ENCODE data around the gene LEMD2.

LEMD2 gene

DNA sequence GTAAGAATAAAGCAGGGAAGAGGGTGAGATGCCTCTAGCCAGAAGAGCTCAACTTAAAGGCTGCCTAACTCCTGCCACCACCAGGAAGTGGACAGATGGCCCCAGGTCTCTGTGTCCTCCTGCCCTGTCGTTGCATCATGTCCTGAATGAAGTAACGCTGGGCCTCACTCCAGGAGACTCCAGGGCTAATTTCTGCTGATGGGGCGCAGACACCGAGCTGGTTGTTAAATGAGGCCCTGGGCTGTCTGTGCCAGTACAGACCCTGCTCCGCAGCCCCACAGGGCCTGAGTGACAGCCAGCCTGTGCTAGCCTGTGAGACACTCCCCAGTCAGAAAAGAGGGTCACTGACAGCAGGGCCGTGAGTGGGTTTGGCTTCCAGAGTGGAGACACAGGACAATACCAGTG is 48.7 kb downstream of the LEMD2 start:
- DNase-seq: no peak

DNA sequence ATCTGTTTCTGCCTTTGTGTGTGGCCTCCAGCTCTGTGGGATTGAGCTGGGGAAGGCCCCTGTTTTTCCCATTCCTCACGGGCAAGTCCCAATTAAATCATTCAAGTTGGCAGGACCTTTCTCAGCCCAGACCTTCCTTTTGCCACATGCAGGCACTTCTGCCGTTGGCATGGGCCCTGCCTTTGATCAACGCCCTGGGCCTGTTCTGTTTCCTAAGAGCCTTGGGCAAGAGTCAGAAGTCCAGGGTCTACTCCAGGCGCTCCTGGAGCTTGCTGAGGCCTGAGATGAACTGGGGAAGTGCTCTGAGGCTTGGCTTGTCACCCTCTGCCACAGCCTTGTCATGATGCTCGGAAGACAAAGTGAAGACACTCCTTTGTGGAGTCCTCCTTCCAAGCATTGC is 49.4 kb downstream of the LEMD2 start:
- no peak for DNase-seq

DNA sequence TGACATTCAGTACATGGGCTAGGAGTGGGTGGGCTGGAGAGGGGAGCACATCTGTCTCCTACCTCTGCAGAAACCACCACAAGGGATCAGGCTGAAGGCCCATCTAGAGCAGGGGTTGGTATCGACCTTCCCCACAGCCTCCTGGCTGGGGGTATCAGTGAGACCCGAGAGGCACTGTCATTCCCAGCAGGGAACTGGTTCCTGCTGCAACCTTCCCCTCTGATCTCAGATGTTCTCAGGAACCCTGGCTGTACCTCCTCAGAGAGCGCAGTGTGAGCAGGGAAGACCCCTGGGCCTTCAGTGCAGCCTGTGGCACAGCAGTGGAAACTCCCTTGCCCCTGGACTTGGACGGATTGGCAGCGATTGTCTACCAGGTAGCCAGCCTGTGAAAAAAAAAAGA is 50.1 kb downstream of the LEMD2 start:
- DNase-seq: no peak

DNA sequence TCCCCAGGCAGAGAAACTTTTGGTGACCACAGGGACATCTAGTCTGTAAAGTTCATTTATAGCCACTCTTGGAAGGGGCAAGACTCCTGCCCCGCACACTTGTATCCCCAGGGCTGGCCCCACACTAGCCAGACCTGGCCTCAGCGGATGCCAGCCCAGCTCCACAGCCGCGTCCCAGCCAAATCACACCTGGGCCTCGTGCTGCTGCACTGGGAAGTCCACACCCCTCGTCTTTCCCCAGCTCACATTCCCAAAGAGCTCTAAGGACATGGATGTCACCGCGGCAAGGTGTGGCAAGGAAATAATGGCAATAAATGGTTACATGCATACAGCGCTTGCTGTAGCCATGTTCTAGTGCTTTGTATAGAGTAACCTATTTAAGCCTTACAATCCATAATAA is 50.8 kb downstream of the LEMD2 start:
- no peak for DNase-seq

DNA sequence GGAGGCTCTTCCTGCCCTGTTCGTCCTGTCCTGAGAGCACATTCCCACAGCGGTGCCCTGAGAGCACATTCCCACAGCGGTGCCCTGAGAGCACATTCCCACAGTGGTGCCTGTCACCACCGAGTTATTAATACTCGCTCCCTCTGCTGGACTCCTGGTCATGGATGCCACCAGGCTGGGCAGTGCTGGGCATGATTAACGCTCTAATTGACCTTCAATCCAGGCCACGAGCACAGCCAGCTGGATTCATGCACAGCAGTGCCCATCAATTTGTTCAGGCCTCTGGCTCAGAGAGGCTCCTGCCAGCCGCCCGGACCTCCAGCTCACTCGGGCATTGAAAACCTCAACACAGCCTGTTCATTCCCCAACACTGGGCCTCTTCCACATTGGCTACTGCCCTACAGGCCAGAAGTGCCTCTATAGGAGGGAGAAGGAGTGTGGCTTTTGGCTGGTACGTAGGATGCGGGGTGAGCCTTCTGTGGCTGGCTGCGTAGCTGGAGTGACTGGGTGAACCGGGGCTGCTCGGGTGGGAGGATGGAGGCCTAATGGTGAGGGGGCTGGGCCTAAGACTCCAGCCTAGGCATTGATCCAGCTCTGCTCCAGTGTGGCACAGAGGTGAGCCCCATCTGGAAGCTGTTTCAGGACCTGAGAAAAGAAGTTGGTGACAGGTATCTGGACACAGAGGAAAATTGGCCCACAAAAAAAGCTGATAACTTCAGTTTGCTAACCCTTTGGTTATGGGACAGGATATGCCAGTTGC is 51.5 kb downstream of the LEMD2 start:
- peak in 1 of 56 donors; percentile 5 for DNase-seq

DNA sequence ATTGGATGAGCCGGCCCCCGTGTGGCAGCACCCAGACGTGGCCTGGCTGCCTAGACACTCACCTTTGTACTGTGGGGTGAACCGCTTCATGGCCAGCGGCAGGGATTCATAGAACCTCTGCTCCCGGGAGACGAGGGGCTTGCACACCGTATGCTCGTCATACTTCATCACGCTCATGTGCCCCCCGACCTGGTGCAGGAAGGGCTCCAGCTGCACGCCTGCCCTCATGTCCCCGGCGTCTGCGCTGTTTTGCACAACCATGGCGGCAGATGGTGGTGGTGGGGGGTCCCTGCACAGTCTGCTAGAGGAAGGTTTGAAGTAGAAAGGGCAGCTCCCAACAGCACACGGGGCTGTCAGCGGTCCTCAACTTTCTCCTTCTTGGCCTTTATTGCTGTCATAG is 53.7 kb downstream of the LEMD2 start:
- DNase-seq: no peak

DNA sequence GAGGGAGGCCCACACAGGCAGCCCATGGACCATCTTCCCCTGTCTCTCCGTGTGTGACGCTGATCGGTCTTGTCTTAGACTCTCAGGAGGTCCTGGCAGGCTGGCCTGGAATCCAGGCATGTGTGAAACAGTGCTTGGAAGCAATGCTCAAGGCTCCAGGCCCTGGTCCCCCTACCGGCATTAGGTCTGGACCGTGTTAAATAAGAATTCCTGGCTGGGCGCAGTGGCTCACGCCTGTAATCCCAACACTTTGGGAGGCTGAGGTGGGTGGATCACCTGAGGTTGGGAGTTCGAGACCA is 55.3 kb downstream of the LEMD2 start:
- DNase-seq: no peak

DNA sequence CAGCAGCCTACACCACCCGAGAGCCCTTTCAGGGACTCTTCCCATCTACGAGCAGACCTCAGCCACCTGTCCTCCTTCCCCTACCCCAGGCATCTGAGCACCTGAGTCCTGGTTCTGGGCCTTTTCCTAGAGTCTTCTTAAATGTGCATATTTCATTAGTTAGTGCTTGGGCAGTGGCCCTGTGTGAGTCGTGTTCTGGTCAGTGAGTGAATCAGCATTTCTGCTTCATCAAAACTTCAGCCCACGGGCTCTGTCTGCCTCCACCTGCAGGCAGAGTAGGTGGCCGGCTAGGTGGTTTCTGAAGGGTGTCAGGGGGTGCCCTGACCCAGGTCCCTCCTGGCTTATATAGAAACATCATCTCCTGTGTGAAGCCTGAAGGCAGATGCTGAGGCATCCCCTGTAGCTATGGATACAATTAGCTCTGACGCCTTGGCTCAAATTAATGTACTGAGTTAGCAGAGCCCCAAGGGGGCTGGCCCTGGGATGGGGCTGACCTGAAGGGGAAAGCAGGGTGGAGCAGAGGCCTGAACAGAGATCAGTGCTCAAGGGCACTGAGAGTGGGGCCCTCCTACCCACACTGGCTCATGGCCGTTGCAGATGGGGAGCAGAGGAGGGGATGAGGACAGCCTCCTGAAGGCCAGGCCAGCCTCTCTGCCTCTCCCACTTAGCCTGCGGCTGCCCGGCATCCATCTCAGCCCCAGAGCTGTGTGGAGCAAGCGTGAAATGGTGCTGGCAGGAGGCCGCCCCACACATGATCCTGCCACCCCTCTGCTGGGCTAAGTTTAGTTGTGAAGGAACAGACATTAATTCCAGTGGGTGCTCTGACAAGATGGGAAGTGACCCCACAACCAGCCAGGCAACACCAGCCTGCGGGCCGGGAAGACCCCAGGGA is 55.9 kb downstream of the LEMD2 start:
- no peak for DNase-seq

DNA sequence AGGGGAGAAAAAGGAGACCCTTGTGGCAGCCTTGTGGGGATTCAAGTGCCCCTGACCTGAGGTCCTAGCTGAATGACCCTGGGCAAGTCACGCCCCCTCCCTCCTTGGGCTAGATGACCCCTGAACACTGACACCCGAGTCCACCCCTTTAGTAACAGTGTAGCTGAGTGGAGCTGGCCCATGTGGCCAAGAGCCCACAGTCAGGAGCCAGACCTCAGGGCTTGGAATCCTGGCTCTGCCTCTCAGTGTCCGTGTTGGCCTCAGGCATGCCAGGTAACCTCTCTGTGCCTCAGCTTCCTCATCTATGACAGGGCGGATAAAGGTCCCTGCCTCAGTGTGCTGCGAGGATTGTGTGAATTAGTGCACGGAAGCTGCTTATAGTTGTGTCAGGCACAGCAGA is 56.5 kb downstream of the LEMD2 start:
- DNase-seq: no peak

DNA sequence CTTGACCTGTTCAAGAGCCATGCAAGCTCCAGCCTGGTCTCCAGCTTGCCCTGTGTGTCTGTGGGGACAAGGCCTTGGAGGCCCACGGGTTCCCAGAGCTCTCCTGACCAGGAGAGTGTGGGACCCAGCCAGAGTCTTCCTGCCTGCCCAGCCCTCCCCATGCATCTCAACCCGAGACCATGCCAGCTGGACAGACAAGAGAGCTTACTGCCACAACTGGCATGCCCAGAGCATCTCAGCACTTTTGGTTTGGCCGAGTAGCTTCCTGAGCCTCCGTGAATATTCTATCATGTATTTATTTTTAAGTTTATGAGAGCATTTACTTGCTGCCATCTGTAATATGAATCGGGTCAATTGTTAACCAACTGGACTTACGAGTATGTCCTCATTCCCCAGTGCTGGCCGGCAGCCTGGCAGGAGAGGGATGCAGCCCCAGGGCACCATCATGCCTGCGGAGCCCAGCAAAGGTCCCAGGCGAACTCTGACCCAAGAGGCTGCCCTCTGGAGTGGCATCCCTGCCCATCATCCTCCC is 57.1 kb downstream of the LEMD2 start:
- DNase-seq: no peak

DNA sequence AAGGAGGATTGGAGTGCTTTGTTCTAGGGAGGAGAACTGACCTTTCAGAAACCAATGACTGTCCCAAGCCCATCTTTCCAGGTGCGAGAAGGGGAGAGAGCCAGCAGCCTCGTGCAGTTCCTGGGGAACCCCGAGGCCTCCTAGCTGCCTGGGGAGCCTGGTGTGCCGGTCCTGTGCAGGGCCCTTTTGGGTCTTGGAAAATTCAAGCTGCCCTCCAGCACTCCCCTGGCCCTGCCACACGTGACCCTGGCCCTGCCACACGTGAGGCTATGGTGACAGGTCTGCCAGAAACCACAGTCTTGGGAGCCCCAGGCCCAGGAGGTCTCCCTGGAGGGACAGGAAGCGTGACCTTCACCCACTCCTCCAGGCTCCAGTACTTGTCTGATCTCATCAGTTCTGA is 57.9 kb downstream of the LEMD2 start:
- no peak for DNase-seq

DNA sequence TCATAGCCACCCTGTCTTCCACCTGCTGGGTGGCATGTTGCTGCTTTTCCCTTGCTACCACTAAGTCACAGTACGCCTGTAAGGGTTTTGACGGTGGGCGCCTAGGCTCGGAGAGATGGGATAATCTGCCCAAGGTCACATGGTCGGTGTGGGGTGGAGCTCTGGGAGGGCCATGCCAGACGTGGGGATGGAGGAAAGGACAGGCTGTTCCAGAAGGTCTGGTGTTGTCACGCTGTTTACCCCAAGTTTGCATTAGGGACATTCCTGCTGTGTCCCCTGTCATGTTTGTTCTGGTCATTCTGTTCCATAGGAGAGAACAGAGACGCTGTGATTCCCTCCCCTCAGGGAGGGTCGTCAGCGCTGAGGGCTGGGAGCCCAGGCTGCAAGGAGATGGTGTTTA is 58.3 kb downstream of the LEMD2 start:
- no peak for DNase-seq

DNA sequence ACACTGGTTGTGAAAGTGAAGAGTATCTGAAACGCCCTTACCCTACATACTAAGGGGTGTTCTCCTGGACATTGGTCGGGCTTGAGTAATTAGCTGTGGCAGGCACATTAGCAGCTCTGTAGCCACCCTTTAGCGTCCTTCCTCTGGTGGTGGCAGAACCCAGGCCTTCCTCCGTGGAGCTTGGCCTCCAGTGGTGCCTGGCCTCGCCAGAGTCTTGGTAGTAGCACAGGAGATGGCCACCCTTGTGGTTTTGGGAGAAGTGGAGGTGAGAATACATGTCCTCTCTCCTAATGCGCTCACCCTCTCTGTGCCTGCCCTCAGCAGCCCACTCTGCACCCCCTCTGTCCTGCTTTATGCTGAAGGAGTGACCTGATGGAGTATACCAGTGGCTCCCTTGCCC is 59.9 kb downstream of the LEMD2 start:
- no peak for DNase-seq

DNA sequence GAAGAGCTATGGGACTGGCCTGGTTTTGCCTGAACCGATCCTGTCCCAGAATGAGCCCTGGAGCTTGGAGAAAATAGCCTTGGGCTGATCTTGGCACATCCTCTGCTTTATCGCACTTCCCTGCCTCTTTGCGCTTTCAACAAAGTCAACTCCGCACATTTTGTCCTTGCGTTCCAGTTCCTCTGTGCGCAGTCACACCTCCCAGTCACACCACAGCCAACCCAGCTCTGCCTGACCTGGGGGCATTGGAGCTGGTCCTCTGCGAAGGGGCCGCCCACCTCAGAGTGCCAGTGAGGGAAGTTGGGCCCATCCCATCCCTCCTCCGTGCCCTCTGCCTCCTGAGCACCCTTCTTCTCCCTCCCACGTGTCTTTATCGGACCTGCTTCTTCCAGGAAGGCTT is 60.5 kb downstream of the LEMD2 start:
- no peak for DNase-seq

DNA sequence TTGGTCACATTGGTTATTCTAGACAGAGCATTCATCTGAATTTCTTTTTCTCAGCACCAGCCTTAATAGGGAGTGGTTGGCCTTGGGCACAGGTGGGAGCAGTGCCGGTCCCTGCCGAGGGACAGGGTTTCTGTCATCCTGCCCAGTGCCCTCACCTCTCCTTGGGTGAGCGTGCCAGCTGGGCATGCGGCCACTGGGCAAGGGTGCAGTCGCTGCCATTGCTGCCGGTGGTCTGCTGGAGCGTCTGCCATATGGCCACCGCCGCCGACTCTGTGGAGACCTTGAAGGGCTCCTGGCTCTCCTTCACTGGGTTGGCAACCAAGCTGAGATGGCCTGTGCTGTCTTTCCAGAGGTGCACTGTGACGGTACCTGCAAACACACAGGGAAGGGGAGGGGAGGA is 61.0 kb downstream of the LEMD2 start:
- DNase-seq: peak in 5 of 56 donors; percentile 11 to 37 (median 16)

DNA sequence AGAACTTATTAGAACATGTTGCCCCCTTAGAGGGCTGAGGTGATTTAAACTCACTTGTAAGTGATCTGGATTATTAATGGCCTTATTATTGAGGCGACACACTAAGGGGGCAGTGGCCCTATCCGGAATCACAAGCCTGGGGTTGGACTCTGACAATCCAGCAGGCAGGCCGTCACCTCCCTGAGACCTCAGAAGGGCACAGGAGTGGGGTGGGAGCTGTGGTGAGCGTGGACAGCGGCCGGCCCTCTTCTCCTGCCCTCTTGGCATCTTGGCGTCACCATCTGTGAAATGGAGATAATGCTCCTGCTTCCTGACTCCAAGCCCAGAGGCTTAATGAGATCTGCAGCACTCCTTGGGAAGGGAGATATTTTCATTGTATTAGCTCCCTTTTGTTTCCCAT is 61.8 kb downstream of the LEMD2 start:
- DNase-seq: no peak

DNA sequence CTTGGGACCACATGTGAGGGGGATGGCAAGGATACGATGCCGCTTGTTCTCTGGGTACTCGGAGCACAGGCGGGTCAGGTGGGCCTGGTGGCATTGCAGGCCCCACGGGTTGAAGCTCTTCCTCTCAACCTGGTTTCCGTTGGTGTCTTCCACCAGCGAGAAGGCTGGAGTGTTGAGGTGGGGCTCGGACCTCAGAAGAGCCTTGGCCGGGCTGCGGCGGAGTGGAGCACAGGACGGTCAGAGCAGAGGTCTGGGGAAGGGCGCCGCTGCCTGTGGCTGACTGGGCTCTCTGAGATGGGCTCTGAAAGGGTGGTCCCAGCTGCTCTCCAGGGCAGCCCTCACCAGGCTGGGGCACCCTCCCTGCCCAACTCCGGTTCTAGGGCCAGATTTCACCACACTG is 62.2 kb downstream of the LEMD2 start:
- DNase-seq: no peak

DNA sequence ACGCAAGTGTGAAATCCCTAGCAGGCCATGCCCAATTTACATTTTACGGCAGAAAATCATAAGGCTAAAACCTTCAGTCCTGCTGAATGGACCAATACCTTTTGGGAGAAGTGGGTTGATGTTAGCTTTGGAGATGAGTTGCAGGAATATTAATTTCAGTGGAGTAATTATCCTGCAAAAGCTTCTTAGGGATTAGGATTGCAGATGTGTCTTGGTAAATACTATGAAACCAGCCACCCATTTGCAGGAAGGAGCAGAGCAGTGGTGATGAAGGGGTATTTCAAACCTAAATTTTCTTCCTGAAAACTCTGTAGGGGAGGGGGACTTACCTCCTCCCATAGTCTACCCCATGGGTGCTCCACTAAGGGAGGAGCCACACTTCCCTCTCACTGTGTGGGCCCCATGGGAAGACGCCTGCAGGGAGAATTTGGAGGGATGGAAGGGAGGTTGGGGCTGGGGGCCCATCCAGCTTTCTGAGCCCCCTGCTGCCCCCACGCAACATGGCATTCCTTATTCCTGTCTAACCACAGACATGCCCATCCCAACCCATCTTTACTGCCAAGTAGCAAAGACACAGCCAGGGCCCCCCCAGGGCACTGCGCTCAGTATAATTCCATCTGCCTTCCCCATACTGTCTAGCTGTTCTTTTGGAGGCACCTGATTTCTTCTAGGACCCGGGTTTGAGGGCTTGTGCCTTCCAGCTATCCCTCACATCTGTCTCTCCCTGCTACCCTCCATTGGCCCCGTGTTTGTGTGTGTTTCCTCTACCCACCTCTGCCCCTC is 62.8 kb downstream of the LEMD2 start:
- DNase-seq: no peak

DNA sequence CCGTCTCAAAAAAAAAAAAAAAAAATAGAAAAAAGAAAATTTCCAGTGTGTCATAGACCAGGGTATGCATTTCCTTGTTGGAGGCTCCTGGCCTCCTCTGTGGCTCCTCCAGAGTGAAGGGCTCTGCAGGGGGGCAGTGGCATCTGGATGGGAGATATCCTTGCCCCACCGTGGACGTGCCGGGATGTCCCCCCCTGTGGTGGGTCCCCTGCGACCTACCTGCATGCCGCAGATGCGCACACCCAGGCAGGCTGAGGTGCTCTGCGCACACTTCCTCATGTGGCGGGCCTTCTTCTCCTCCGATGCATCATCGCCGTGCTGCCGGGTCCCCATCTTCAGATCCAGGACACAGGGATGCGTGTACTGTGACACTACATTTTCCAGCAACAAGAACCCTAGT is 63.7 kb downstream of the LEMD2 start:
- no peak for DNase-seq

DNA sequence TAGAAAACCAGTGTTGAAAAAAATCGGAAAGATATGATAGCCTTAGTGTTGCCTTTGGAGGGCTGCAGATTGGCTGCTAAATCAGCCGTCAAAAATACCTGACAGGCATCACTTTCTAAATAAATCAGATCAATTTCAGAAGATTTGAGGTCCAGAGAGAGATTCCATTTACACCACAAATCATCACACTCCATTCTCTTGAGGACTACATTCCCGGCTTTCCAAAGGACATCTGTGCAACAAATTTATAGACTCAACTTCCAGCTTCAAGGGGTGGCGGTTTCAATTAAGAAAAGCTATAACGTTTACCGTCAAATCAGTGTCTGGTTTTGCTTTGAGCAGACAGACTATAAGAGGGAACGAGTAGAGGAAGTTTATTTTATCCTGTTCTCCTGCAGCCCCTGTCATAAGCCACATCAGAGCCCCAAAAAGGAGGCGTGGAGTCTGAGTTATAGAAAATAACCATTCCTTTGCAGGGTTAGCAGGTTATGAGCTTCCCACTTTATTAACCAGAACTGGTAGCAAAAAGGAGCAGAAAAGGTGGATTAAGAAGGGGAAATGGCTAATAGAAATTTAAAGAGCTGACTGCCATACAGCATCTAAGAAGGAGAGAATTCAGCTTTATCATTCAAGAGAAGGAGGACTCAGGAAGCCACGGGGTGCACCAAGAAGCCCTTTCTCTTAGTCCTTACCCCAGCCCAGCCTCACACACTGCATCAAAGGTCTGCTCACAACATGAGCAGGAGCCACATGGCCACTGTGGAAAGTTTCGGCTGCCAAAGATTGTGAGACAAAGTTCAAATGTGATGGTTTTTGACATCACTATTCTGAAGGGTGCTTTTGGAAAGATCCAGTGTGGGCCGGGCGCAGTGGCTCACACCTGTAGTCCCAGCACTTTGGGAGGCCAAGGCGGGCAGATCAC is 64.6 kb downstream of the LEMD2 start:
- DNase-seq: no peak
